MM.1S (cell line): ENCODE data around the gene OR51A4.

Experiments used
- DNase-seq: peaks from one replicate; pipeline ENCODE4 v3.0.0-alpha.2; 2015
- H2AFZ ChIP-seq: fragments of 300-600 bp; sonication (generic); 2 replicates; pipeline ENCODE4 v1.6.0; 2016; ENCODE audit warnings: antibody characterized with exemption, low read length
- H3F3A ChIP-seq: fragments of 300-600 bp; sonication (generic); 2 replicates; pipeline ENCODE4 v1.6.1; 2016; ENCODE audit warnings: mild to moderate bottlenecking, antibody characterized with exemption, low read length, moderate library complexity, mixed read lengths; ENCODE audit not compliant: insufficient read depth
- H3K27ac ChIP-seq: fragments of 300-600 bp; sonication (generic); 2 replicates; pipeline ENCODE4 v1.5.1; 2016; ENCODE audit warnings: mild to moderate bottlenecking, low read length
- H3K27me3 ChIP-seq: fragments of 300-600 bp; sonication (generic); replicated peaks from 2 replicates; pipeline ENCODE4 v1.6.0; 2016; ENCODE audit warnings: low read length; ENCODE audit not compliant: insufficient read depth
- H3K36me3 ChIP-seq: fragments of 300-600 bp; sonication (generic); replicated peaks from 2 replicates; pipeline ENCODE4 v1.6.1; 2016; ENCODE audit warnings: mild to moderate bottlenecking, low read length, mixed read lengths; ENCODE audit not compliant: insufficient read depth
- H3K4me1 ChIP-seq: fragments of 300-600 bp; sonication (generic); 2 replicates; pipeline ENCODE4 v1.6.1; 2016; ENCODE audit warnings: low read length, mixed read lengths
- H3K4me2 ChIP-seq: fragments of 300-600 bp; sonication (generic); 2 replicates; pipeline ENCODE4 v1.6.0; 2016; ENCODE audit warnings: low read depth, low read length
- H3K4me3 ChIP-seq: fragments of 300-600 bp; sonication (generic); 2 replicates; pipeline ENCODE4 v1.5.1; 2016; ENCODE audit warnings: low read length, mixed read lengths
- H3K79me2 ChIP-seq: fragments of 300-600 bp; sonication (generic); 2 replicates; pipeline ENCODE4 v1.6.1; 2016; ENCODE audit warnings: mixed run types, low read length, mixed read lengths
- H3K9ac ChIP-seq: fragments of 300-600 bp; sonication (generic); 2 replicates; pipeline ENCODE4 v1.6.1; 2016; ENCODE audit warnings: low read length, mixed read lengths
- H3K9me2 ChIP-seq: fragments of 300-600 bp; sonication (generic); replicated peaks from 2 replicates; pipeline ENCODE4 v1.6.1; 2016; ENCODE audit warnings: mild to moderate bottlenecking, low read length, mixed read lengths; ENCODE audit not compliant: insufficient read depth
- H3K9me3 ChIP-seq: fragments of 300-600 bp; sonication (generic); replicated peaks from 2 replicates; pipeline ENCODE4 v1.6.1; 2016; ENCODE audit warnings: mild to moderate bottlenecking, low read length, mixed read lengths; ENCODE audit not compliant: insufficient read depth
- H4K20me1 ChIP-seq: fragments of 300-600 bp; sonication (generic); 2 replicates; pipeline ENCODE4 v1.6.1; 2016; ENCODE audit warnings: mild to moderate bottlenecking, low read length, moderate library complexity, mixed read lengths; ENCODE audit not compliant: insufficient read depth
- CTCF ChIP-seq: fragments of 300-600 bp; sonication (generic); IDR thresholded peaks from 2 replicates; pipeline ENCODE4 v1.5.1; 2016; ENCODE audit warnings: antibody characterized with exemption, low read length, mixed read lengths
- EZH2 ChIP-seq: fragments of 300-600 bp; sonication (generic); optimal IDR thresholded peaks from 2 replicates; pipeline ENCODE3; 2017; ENCODE audit warnings: low read depth, mild to moderate bottlenecking, antibody characterized with exemption, low read length, mixed read lengths
- EZH2phosphoT487 ChIP-seq: fragments of 300-600 bp; sonication (generic); IDR thresholded peaks from 2 replicates; pipeline ENCODE4 v1.6.1; 2018; ENCODE audit warnings: antibody characterized with exemption, low read length

Gene OR51A4

DNA sequence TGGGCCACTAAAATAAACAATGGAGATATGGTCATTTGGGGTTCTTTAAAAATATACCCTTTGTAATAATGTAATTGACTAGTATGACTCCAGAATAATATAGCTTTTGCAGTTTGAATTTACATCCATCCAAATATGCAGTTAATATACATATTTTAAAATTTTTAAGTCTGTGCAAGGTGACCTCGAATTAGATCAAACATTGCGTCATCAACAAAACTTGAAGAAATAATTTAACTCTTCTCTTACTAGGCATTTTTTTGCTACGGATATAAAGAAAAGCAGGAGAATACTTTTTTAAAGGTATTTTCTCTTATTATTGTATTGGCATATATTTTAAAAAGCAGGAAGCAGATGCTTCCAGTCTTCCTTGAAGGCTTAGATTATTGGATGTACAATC lies 10.7 kb downstream of the OR51A4 start:
- no peak for DNase-seq
- no peak overlapping the region for H3K4me3 ChIP-seq
- H3K9me3 ChIP-seq = no peaks in the 10 kb centered on the region
- H4K20me1 ChIP-seq = no peaks in the 10 kb centered on the region
- no peaks in the 10 kb centered on the region for H3K27me3 ChIP-seq
- H3K79me2 ChIP-seq = no peaks in the 10 kb centered on the region
- no peaks in the 10 kb centered on the region for H3F3A ChIP-seq
- no peaks in the 10 kb centered on the region for H3K4me1 ChIP-seq
- H3K27ac ChIP-seq = no peak overlapping the region
- no peak overlapping the region for H3K9ac ChIP-seq
- H3K4me2 ChIP-seq = no peak overlapping the region
- TF ChIP-seq EZH2 (no peak), EZH2phosphoT487 (no peak), CTCF (no peak)
- H3K36me3 ChIP-seq = no peaks in the 10 kb centered on the region
- no peaks in the 10 kb centered on the region for H3K9me2 ChIP-seq
- no peak overlapping the region for H2AFZ ChIP-seq

- H3K9ac ChIP-seq = no peak overlapping the region
- no peaks in the 10 kb centered on the region for H3K27me3 ChIP-seq
- no peaks in the 10 kb centered on the region for H3K79me2 ChIP-seq
- TF ChIP-seq EZH2 = no peak
- TF ChIP-seq CTCF = no peak
- TF ChIP-seq EZH2phosphoT487 = no peak
- H3K27ac ChIP-seq = no peak overlapping the region
- H3F3A ChIP-seq = no peaks in the 10 kb centered on the region
- no peaks in the 10 kb centered on the region for H3K4me1 ChIP-seq
- H3K9me2 ChIP-seq = no peaks in the 10 kb centered on the region
- no peak overlapping the region for H3K4me3 ChIP-seq
- no peak for DNase-seq
- H3K36me3 ChIP-seq = no peaks in the 10 kb centered on the region
- H3K4me2 ChIP-seq = no peak overlapping the region
- H2AFZ ChIP-seq = no peak overlapping the region
- H4K20me1 ChIP-seq = no peaks in the 10 kb centered on the region
- no peaks in the 10 kb centered on the region for H3K9me3 ChIP-seq
Observed at GRCh38 chr11:4932751-4933150, 14.7 kb downstream of the OR51A4 start.

- Histone ChIP-seq H4K20me1 (no peaks in the 10 kb centered on the region), H3K79me2 (no peaks in the 10 kb centered on the region), H3K9me3 (no peaks in the 10 kb centered on the region), H3K36me3 (no peaks in the 10 kb centered on the region), H3K9me2 (no peaks in the 10 kb centered on the region), H3K9ac (no peak overlapping the region), H3K4me1 (no peaks in the 10 kb centered on the region), H3K4me3 (no peak overlapping the region), H2AFZ (no peak overlapping the region), H3K4me2 (no peak overlapping the region), H3F3A (no peaks in the 10 kb centered on the region), H3K27ac (no peak overlapping the region), H3K27me3 (no peaks in the 10 kb centered on the region)
- no peak for DNase-seq
- TF ChIP-seq EZH2 = no peak
- TF ChIP-seq EZH2phosphoT487 = no peak
- TF ChIP-seq CTCF = no peak
Observed at GRCh38 chr11:4926608-4927007, 20.8 kb downstream of the OR51A4 start.
